Calu3 (cell line): Measurements from ENCODE around the gene BMP10. TPM values are rescaled to one million over a fixed set of nuclear protein-coding genes. Genes with fewer than 3 reads are reported as not detected.

ENCODE experiments used
- BruUV-seq: library from RNA; stranded (reverse); fragments of 400-500 nt; replicated peaks from 2 replicates; lab custom pipeline; 2021; lab: Mats Ljungman, UMichigan
- CTCF ChIA-PET: fragments of 300-600 bp; sonication (Branson Sonifier 250); formaldehyde crosslinking; loops from one replicate; lab custom pipeline; 2022; ENCODE audit warnings: antibody characterized with exemption; lab: Charles Lee
- DNase-seq: peaks from one replicate; pipeline ENCODE4 v3.0.0; 2022
- H3K27ac Mint-ChIP-seq: one replicate; pipeline ENCODE4 v1.8.0; 2022; ENCODE audit warnings: mixed read lengths; ENCODE audit not compliant: unreplicated experiment
- H3K27me3 Mint-ChIP-seq: one replicate; pipeline ENCODE4 v1.8.0; 2022; ENCODE audit warnings: mixed read lengths; ENCODE audit not compliant: unreplicated experiment
- H3K36me3 Mint-ChIP-seq: one replicate; pipeline ENCODE4 v1.8.0; 2022; ENCODE audit warnings: mild to moderate bottlenecking, moderate library complexity, mixed read lengths; ENCODE audit not compliant: insufficient read depth, unreplicated experiment
- H3K4me1 Mint-ChIP-seq: one replicate; pipeline ENCODE4 v1.8.0; 2022; ENCODE audit warnings: mild to moderate bottlenecking, low read depth, mixed read lengths; ENCODE audit not compliant: unreplicated experiment
- H3K4me3 Mint-ChIP-seq: one replicate; pipeline ENCODE4 v1.8.0; 2022; ENCODE audit warnings: mild to moderate bottlenecking, low read depth, moderate library complexity, mixed read lengths; ENCODE audit not compliant: unreplicated experiment
- H3K9me3 Mint-ChIP-seq: one replicate; pipeline ENCODE4 v1.8.0; 2022; ENCODE audit warnings: low read depth, mixed read lengths; ENCODE audit not compliant: unreplicated experiment
- intact Hi-C: fragments of 100-400 bp; cut with micrococcal nuclease; formaldehyde crosslinking; loops from one replicate; pipeline ENCODE4 v1.10.0; 2022; ENCODE audit not compliant: unreplicated experiment
- total RNA-seq: library from RNA; stranded (reverse); gene quantifications from 2 replicates; pipeline ENCODE4 v1.2.3, GENCODE V29; 2022
- TF ChIP-seq, protein P1 (sequence below): fragments of 200-600 bp; IDR thresholded peaks from one replicate; pipeline ENCODE4 v1.8.0; 2022; ENCODE audit warnings: antibody characterized with exemption; ENCODE audit not compliant: unreplicated experiment

BMP10 gene
- total RNA-seq, 1 experiment from 2014 or later, result not detected

DNA sequence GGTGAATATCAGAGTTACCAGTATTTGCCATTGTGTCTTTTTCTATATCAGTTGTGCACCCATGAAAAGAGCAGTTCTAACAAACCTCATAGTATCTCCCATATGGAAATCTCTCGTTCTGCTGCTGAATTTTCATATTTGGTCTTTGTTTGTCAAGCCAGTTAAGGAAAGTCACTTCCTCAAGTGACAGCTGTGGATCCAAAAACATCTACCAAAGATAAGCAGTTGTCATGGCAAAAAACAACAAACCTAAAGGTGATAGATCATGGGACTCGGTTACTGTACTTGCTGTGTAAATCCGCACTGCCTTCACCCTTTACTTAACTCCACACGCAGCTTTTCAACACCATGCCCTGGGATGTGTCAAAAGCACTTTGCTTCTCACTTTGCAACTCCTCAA lies 17.3 kb downstream of the BMP10 start:
- Mint-ChIP-seq H3K4me3 (no peak overlapping the region), H3K27ac (no peak overlapping the region), H3K4me1 (peaks cover 6% of the 10 kb centered on the region), H3K27me3 (peaks cover 68% of the 10 kb centered on the region), H3K36me3 (no peaks in the 10 kb centered on the region), H3K9me3 (no peaks in the 10 kb centered on the region)
- intact Hi-C loops, result no loop called here
- BruUV-seq, result no TSS peak
- DNase-seq, result no peak
- CTCF ChIA-PET, result interaction anchor here (1.4 kb wide), 1 partner anchor 71 kb away, joined by 3 read pairs; no protein-coding TSS in a partner anchor
- TF ChIP-seq, protein P1, sequence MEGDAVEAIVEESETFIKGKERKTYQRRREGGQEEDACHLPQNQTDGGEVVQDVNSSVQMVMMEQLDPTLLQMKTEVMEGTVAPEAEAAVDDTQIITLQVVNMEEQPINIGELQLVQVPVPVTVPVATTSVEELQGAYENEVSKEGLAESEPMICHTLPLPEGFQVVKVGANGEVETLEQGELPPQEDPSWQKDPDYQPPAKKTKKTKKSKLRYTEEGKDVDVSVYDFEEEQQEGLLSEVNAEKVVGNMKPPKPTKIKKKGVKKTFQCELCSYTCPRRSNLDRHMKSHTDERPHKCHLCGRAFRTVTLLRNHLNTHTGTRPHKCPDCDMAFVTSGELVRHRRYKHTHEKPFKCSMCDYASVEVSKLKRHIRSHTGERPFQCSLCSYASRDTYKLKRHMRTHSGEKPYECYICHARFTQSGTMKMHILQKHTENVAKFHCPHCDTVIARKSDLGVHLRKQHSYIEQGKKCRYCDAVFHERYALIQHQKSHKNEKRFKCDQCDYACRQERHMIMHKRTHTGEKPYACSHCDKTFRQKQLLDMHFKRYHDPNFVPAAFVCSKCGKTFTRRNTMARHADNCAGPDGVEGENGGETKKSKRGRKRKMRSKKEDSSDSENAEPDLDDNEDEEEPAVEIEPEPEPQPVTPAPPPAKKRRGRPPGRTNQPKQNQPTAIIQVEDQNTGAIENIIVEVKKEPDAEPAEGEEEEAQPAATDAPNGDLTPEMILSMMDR, result no peak

DNA sequence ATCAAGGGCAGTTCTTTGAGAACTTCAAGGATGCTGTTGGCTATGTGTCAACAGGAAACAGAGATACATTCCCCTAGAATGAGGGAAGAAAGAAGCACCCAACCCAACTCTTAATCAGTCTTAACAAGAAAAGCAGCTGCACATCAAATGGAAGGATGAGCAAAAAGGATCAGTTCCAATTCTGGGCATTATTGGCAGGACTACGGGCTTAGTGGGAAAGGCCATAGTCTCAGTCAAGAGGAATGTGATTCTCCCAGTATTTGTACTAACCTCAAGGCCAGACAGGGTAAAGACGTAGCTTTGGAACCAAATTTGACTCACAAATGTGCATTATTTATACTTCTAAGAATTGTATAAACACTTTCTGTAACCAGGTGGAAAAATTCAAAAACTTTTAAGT lies 18.2 kb downstream of the BMP10 start:
- DNase-seq, result no peak
- H3K9me3 Mint-ChIP-seq, result no peaks in the 10 kb centered on the region
- intact Hi-C loops, result no loop called here
- H3K27me3 Mint-ChIP-seq, result peaks cover 68% of the 10 kb centered on the region
- TF ChIP-seq, protein P1, result no peak
- peaks cover 6% of the 10 kb centered on the region for H3K4me1 Mint-ChIP-seq
- CTCF ChIA-PET, result no interaction called here
- H3K36me3 Mint-ChIP-seq, result no peaks in the 10 kb centered on the region
- H3K27ac Mint-ChIP-seq, result no peak overlapping the region
- BruUV-seq, result no TSS peak
- H3K4me3 Mint-ChIP-seq, result no peak overlapping the region

DNA sequence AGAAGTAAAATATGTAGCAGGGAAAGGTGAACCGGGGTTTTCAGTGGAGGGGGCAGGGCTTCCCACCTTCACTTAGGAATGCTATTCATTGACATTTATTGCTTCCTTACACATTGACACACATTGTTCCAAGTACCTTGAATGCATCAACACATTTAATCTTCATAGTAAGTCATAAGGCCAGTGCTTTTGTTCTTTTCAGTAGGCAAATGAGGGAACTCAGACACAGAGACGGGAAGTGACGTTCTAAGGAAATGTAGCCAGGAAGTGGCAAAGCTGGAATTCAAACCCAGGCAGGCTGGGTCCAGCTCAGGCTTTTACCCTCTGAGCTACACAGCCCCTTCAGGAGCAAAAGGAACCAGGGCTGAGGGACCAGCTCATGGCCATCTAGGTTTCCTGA lies 20.7 kb downstream of the BMP10 start:
- Mint-ChIP-seq H3K27ac (no peak overlapping the region), H3K27me3 (peaks cover 68% of the 10 kb centered on the region), H3K9me3 (no peaks in the 10 kb centered on the region), H3K4me1 (peaks cover 6% of the 10 kb centered on the region), H3K4me3 (no peak overlapping the region), H3K36me3 (no peaks in the 10 kb centered on the region)
- TF ChIP-seq, protein P1, result no peak
- CTCF ChIA-PET, result no interaction called here
- no TSS peak for BruUV-seq
- no peak for DNase-seq
- intact Hi-C loops, result no loop called here

DNA sequence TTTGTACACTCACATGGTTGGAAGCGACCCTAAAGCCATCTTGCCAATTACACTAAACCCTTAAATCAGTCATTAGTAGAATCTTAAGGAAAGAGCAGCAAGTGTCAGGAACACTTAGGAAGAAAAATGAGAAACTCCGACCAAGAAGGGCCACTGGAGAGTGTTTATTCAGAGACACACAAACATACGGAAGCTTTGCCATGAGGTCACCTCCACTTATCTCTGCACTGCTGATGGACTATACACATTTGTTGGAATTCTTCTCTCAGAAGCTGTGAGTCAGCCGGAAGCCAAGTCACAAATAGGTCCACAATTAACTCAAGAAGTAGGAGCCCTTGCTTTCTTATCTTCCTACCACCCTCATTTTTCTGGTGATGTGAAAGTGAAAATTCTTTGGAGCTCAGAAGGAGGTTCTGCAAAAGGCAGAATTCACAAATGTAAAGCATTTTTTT lies 21.6 kb downstream of the BMP10 start:
- H3K4me3 Mint-ChIP-seq, result no peak overlapping the region
- CTCF ChIA-PET, result interaction anchor here (1.0 kb wide), 1 partner anchor 9 kb away, joined by 3 read pairs; no protein-coding TSS in a partner anchor
- no peak overlapping the region for H3K27ac Mint-ChIP-seq
- BruUV-seq, result no TSS peak
- H3K27me3 Mint-ChIP-seq, result peaks cover 68% of the 10 kb centered on the region
- intact Hi-C loops, result no loop called here
- no peaks in the 10 kb centered on the region for H3K36me3 Mint-ChIP-seq
- H3K9me3 Mint-ChIP-seq, result no peaks in the 10 kb centered on the region
- TF ChIP-seq, protein P1, result no peak
- DNase-seq, result no peak
- H3K4me1 Mint-ChIP-seq, result peaks cover 6% of the 10 kb centered on the region
